GM12892 (cell line): Measurements from ENCODE around the gene GGTLC2.
A peak's percentile ranks its signal among the peaks of the same experiment; 100 is the strongest.
"Not testable (repeated sequence)": the region's sequence is repeated elsewhere in the genome, so short reads cannot be mapped to it uniquely, and the experiment has no call there.

Experiments
- DNase-seq: peaks from one replicate; pipeline ENCODE4 v3.0.0; 2011; ENCODE audit not compliant: insufficient read length
- FAIRE-seq: peaks from 2 replicates; lab custom pipeline; 2011; peaks lifted over from hg19 to GRCh38; lab: Jason Lieb, UNC
- POLR2A ChIP-seq: IDR thresholded peaks from 2 replicates; pipeline ENCODE4 v1.6.1; 2011; ENCODE audit warnings: low read depth, low read length, control low read depth
- POLR2AphosphoS5 ChIP-seq: IDR thresholded peaks from 2 replicates; pipeline ENCODE4 v1.6.1; 2011; ENCODE audit warnings: low read depth, low read length, control low read depth
- TAF1 ChIP-seq: IDR thresholded peaks from 2 replicates; pipeline ENCODE4 v1.6.1; 2011; ENCODE audit warnings: low read depth, mild to moderate bottlenecking, control low read depth, low read length, borderline replicate concordance

GGTLC2 gene

GRCh38 chr22:22616636-22617035 lies 27.8 kb upstream of the GGTLC2 start:
- no peak for DNase-seq
- peak; percentile 95 for FAIRE-seq
- TF ChIP-seq TAF1 (no peak), POLR2A (no peak), POLR2AphosphoS5 (no peak)

DNA sequence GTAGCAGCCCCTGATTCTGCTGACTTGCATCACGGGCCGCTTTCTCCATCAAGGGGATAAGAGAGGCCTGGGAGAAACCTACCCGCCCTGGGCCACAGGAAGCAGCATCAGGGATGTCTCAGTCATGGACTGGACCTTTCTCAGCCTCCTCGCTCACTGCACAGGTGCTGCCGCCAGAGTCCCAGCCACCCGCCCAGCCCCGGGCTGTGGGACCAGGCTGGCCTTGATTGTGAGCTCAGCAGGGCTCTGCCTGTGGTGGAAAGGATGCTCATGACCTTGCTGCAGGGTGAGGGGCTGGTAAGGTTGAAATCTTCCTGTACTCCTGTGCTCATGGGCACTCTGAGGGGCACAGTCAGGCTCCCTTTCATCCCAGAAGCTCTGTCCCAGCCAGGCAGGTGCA lies 26.0 kb upstream of the GGTLC2 start:
- no peak for TF ChIP-seq POLR2AphosphoS5
- TF ChIP-seq TAF1, result no peak
- TF ChIP-seq POLR2A, result no peak
- DNase-seq, result no peak
- FAIRE-seq, result no peak

DNA sequence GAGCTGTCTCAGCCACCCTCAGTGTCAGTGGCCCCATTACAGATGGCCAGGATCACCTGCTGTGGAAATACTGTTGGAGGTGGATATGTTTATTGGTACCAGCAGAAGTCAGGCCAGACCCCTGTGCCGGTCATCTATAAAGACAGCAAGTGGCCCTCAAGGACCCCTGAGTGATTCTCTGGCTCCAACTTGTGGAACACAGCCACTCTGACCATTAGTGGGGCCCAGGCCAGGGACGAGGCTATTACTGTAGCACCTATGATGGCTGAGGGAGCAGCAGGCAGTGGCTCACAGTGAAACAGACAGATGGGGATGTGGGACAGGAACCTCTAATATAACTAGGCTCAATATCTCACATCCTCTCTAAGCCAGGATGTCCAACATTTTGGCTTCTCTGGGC lies 25.5 kb upstream of the GGTLC2 start:
- no peak for FAIRE-seq
- TF ChIP-seq TAF1, result no peak
- TF ChIP-seq POLR2A, result no peak
- no peak for TF ChIP-seq POLR2AphosphoS5

GRCh38 chr22:22619765-22620414 lies 24.5 kb upstream of the GGTLC2 start:
- no peak for DNase-seq
- TF ChIP-seq POLR2AphosphoS5 (no peak), TAF1 (no peak), POLR2A (no peak)
- no peak for FAIRE-seq

More for the DNA sequence above, 25.5 kb upstream of the GGTLC2 start:
- no peak for DNase-seq

- DNase-seq, FAIRE-seq: not testable (repeated sequence)
These were observed 15.6 kb upstream of the GGTLC2 start for GRCh38 chr22:22628546-22629495.

GRCh38 chr22:22631223-22631652 lies 13.2 kb upstream of the GGTLC2 start:
- FAIRE-seq, DNase-seq: not testable (repeated sequence)

DNA sequence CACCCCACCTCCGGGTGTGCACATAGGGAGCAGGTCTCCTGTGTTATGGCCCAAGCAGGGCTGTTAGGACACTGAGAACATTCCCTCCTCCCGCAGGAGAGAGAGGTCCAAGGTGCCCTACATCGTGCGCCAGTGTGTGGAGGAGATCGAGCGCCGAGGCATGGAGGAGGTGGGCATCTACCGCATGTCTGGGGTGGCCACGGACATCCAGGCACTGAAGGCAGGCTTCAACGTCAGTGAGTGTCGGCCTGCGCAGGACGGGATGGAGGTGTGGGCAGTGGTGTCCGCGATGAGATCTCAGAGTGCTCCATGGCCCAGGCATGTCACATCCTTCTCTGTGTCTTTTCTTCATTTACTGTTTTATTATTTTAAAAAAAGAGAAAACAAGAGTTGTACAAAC lies 12.2 kb upstream of the GGTLC2 start:
- FAIRE-seq, DNase-seq: not testable (repeated sequence)

- not testable (repeated sequence) for DNase-seq, FAIRE-seq
These were observed 10.9 kb upstream of the GGTLC2 start for GRCh38 chr22:22633533-22633932.

DNA sequence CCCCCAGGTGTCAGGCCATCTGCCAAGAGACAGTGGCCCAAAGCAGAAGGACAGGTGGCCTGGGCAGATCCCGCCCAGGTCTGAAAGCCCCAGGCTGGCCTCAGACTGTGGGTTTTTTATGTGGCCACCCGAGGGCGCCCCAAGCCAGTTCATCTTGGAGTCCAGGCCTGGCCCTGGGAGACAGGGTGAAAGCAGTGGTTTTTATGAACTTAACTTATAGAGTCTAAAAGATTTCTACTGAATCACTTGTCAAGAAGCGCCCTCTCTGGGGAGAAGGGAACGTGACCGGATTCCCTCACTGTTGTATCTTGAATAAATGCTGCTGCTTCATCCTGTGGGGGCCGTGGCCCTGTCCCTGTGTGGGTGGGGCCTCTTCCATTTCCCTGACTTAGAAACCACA lies 8.2 kb upstream of the GGTLC2 start:
- FAIRE-seq, DNase-seq: not testable (repeated sequence)

GRCh38 chr22:22638313-22638712 lies 6.1 kb upstream of the GGTLC2 start:
- DNase-seq, FAIRE-seq: not testable (repeated sequence)

- DNase-seq, FAIRE-seq: not testable (repeated sequence)
These were observed 2.2 kb upstream of the GGTLC2 start for GRCh38 chr22:22642255-22642654.

DNA sequence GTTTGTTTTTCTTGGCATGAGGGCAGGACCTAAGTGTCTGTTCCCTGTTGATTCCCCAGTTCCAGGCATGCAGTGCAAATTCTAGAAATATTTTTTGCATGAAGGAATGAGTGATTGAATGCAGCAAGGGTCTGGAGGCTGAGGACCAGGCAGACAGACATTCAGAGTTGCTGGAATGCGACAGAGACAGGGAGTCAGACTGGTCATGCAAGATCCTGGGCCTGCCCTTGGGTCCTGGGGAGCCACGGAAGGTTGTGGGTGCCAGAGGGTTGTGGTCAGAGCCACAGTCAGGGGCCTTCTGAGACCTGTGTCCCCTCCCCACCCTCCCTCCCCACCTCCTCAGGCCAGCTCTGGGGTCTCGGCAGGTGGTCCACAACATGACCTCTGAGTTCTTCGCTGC lies 1.6 kb downstream of the GGTLC2 start:
- FAIRE-seq, DNase-seq: not testable (repeated sequence)

- peak; percentile 70 for FAIRE-seq
- not testable (repeated sequence) for DNase-seq
These were observed 3.5 kb downstream of the GGTLC2 start for GRCh38 chr22:22647952-22648351.

GRCh38 chr22:22648863-22649536 lies 4.6 kb downstream of the GGTLC2 start:
- DNase-seq, FAIRE-seq: not testable (repeated sequence)

DNA sequence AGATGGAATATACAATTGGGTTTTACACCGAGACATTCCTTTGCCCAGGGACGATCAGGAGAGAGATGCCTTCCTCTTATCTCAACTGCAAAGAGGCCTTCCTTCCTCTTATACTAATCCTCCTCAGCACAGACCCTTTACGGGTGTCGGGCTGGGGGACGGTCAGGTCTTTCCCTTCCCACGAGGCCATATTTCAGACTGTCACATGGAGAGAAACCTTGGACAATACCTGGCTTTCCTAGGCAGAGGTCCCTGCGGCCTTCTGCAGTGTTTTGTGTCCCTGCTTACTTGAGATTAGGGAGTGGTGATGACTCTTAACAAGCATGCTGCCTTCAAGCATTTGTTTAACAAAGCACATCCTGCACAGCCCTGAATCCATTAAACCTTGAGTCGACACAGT lies 5.3 kb downstream of the GGTLC2 start:
- not testable (repeated sequence) for DNase-seq, FAIRE-seq

- DNase-seq, FAIRE-seq: not testable (repeated sequence)
These were observed 6.0 kb downstream of the GGTLC2 start for GRCh38 chr22:22650398-22650797.

GRCh38 chr22:22650803-22651515 lies 6.5 kb downstream of the GGTLC2 start:
- not testable (repeated sequence) for FAIRE-seq, DNase-seq
